Inflammatory macrophage treated with lipopolysaccharide for 4 hours (primary cell): ENCODE measurements around the gene ITSN1.
"Not testable (repeated sequence)": the region's sequence is repeated elsewhere in the genome, so short reads cannot be mapped to it uniquely, and the experiment has no call there.

Experiments used
- DNase-seq: peaks from one replicate; pipeline ENCODE4 v3.0.0-alpha.2; 2020

The ITSN1 gene

GRCh38 chr21:33775100-33775828, 133.0 kb downstream of the ITSN1 start:
- no peak for DNase-seq

DNA sequence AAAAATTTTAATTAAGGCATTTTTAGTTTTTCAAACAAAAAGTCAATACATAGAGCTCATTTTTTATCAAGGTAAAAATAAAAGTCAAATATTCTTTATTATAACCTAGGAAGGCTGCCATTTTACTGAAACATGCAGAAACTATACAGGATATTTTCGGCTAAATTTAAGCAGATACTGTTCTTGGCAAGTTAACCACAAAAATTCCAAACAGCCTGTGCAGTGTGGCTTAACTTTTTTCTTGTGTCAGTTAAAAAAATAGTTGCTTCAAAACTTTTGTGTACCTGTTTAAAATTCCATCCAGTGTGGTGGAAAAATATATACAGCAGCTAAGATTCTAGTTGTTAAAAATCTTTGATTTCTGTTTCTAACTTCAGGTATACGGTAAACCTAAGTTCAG, 138.3 kb downstream of the ITSN1 start:
- no peak for DNase-seq

GRCh38 chr21:33781121-33781520, 138.8 kb downstream of the ITSN1 start:
- DNase-seq = no peak

DNA sequence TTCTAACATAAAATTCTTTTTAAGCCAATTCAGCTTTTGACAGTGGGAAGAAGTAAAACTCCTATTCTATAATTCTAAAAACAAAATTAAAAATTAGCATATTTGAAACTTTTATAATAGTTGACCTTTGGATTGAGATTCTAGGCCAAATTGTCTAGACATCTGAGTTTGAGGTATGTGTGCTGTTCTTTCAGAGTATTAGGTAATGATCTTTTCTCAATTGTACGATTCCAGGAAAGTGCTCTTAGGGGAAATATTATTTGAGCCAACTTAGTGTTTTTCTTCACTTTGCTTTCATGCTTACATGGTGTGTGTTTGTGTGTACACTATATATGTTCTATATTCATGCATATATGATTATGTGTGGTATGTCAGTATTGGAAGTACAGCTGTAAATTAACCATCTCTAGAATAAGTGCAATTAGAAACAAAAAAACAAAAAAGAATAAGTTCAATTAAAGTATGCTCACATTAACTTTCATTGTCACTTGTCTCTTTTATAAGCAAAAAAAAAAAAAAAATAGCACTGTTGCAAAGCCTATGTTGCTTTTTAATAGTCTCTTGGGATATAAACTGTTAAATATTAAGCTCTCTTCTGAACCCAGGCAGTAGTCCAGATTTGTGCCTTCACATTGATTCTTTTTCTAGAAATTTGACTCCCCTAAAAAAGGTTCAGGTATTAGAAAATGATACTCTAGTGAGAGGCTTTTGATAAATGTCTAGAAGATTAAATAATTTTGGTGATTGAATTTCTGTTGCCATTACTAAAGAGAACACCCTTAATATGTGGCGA, 141.1 kb downstream of the ITSN1 start:
- DNase-seq = no peak

DNA sequence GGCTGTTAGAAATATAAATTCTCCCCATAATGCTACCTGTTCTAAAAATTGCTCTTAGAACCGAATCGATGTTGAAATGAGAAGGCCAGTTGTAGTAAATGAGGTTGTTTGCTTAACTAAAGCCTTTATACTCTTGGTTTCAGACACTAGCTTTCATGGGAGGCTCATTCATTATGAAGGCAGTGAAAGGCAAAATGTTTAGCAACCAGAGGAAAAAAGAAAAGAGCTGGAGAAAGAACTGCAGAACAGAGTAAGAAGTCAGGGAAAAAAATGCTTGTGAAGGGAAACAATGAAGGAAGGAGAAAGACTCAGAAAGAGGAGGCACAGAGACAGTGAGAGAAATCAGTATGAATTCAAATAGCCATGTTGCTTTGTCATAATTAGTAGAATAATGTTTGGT, 145.1 kb downstream of the ITSN1 start:
- no peak for DNase-seq

DNA sequence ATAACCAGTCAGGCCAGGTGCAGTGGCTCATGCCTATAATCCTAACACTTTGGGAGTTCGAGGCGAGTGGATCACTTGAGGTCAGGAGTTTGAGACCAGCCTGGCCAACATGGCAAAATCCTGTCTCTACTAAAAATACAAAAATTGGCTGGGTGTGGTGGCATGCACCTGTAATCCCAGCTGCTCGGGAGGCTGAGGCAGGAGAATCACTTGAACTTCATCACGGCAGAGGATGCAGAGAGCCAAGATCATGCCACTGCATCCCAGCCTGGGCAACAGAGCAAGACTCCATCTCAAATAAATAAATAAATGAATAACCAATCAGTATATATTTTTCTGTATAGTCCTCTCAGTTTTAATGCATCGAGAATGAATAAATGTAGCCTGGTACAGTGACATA, 146.1 kb downstream of the ITSN1 start:
- not testable (repeated sequence) for DNase-seq

GRCh38 chr21:33789697-33790096, 147.4 kb downstream of the ITSN1 start:
- DNase-seq = no peak

DNA sequence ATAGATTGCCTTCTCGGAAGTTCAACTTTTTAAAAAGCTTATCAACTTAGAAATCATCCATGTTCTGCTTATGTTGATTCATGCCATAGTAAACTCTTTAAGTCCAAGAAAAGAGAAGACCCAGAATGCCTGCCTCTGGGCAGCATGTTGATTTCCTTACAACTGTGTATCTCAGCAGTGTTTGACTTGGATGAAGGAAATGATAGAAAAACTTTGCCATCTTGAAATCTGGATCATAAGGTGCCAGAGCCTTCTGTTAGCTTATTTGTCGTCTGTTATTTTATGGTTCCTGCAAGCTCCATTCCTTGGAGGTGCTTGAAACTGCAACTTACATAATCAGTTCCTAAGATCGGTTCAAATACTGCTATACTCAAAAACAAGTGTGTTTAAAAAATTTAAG, 148.8 kb downstream of the ITSN1 start:
- DNase-seq = no peak

DNA sequence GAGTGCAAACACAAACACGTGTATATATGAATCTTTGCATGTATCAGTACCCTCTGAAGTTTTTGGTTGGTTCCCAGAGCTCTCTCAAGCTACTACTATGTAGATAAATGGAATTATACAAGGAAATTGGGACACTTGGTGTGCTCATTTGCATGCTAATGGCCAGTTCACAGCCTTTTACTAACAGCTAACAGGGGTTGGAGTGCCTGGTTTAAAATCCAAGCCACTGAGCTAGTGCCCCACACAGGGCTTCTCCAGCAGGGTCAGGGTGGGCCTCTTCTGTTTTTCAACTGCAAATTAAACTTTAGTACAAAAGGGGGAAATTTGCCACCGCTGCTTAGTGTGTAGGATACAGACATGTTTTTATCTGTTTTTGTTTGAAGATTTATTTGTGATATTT, 152.3 kb downstream of the ITSN1 start:
- DNase-seq = no peak

GRCh38 chr21:33797565-33797964, 155.3 kb downstream of the ITSN1 start:
- no peak for DNase-seq

- no peak for DNase-seq
Measured at GRCh38 chr21:33799378-33800090, 157.2 kb downstream of the ITSN1 start.

GRCh38 chr21:33800753-33801423, 158.6 kb downstream of the ITSN1 start:
- DNase-seq = no peak

DNA sequence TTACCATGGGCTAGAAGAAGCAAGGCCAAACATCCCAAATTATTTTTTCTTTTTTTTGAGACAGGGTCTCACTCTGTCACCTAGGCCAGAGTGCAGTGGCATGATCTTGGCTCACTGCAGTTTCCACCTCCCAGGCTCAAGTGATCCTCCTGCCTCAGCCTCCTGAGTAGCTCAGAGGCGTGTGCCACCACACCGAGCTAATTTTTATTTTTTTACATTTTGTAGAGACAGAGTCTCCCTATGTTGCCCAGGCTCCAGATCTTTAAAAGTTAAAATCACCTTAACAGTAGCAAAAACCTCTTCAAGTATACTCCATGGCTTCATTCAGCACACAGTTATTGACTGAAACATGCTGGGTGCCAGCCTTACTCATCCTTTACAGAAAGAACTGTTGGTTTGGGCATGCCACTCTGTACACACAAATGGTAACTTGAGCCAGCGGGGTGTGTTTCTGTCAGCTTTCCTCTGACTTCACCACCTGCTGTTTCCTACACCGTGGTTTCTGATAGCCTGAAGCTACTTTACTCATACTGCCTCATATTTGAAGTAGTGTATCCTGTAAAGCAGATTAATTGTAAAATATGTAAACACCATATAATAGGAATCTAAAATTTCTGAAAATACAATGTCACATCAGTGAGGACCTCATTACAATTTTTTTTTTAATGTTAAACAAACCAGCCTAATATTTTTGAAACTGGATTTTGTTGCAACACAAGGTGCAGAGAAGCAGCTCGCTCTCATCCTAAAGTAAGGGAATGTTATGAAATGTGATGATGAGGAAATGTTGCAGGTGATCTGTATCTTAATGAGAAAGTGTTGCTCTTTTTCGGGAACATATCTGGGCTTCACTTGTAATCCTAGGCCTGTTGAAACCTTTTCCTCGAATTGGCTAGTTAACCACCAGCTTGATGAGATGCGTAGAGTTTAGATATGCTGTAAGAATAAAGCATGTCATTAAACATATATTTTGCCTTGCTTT, 159.4 kb downstream of the ITSN1 start:
- no peak for DNase-seq

GRCh38 chr21:33802481-33802880, 160.2 kb downstream of the ITSN1 start:
- DNase-seq = no peak

DNA sequence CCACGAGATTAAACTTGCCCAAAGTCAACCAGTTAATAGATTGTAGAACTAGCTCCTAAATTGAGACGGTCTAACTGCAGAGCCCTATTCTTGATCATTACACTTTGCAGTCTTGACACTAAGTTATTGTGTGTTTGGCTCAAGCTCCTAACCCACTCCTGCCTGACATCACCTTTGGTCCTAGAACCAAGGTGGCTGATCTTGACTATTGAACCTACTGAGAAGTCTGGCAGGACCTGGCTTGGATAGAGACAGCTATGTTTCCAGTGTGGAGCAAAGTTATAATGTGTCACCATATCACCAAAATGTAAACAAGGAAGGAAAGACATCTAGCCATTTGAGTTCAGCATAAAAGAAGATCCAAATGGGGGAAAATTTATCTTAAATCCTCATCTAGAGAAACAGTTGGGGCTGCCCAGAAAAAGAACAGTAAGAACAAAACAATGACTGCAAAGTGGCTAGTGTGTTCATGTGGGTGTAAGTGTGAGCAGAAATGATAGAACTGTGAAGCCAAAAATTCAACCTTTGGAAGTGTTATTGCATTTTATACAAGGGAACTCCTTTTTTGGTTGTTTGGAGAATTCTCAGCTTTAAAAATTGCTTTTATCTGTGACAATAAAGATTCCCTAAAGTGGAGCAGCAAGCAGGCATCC, 166.5 kb downstream of the ITSN1 start:
- no peak for DNase-seq

- no peak for DNase-seq
Measured at GRCh38 chr21:33810766-33811165, 168.5 kb downstream of the ITSN1 start.

- peak; percentile 82 for DNase-seq
Measured at GRCh38 chr21:33811167-33812010, 169.1 kb downstream of the ITSN1 start.

DNA sequence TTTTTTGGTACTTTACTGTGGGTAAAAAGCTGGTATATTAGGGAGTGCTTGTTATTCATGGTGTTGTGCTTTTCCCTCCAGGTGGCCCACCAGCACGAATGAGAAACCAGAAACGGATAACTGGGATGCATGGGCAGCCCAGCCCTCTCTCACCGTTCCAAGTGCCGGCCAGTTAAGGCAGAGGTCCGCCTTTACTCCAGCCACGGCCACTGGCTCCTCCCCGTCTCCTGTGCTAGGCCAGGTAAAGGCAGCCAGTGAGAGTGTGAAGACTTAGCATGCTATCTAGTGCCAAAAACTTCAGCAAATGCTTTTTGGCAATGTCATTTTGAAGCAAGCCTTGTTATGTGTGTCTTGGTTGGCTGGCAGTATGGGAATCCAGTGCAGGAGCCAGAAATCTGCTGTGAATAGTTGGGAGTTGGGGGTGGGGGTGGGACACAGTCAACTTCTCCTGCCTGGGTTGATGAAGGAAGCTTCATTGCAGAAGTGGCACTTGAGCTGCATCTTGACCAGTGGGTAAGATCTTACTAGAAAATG, 171.6 kb downstream of the ITSN1 start:
- DNase-seq = peak; percentile 9

DNA sequence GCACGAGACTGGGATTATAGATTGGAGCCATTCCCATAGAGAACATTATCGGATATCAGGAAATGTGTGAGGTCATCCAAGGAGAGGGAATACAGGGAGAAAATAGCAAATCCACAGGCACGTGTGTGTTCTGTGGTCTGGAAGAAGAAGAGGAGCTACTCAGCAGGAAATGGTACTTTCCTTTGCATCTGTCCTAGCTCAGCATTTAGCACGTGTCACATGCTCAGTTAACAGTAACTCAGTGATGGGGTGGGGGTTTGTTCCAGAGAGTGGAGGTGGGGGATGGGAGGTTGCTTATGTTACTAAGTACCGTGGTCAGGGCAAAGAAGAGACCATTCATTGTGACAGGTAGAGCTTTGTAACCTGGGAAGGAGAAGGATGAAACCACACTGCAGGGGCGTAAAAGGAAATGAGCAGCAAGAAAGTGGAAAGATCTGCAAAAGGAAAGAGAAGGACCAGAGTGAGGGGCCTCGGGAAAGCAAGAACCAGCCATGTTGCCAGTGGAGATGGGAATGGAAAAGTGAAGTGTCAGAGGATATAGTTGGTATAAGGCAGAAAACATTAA, 172.9 kb downstream of the ITSN1 start:
- DNase-seq = no peak

GRCh38 chr21:33816174-33816573, 173.9 kb downstream of the ITSN1 start:
- peak; percentile 85 for DNase-seq
